Endothelial cell of umbilical vein (primary cell): ENCODE results near the gene MNS1. TPM values are rescaled to one million over a fixed set of nuclear protein-coding genes. Genes with fewer than 3 reads are reported as not detected.

Experiments
- BruUV-seq: library from RNA; stranded (reverse); fragments of 400-500 nt; replicated peaks from 2 replicates; lab custom pipeline; 2021; lab: Mats Ljungman, UMichigan
- CTCF ChIA-PET: fragments of 300-600, 350-600 bp; sonication (Branson Sonifier 250); formaldehyde crosslinking; loops from one replicate; lab custom pipeline; 2021; ENCODE audit warnings: antibody characterized with exemption, inconsistent platforms; lab: Charles Lee
- POLR2A ChIA-PET: fragments of 300-600, 350-600 bp; sonication (Branson Sonifier 250); formaldehyde crosslinking; loops from one replicate; lab custom pipeline; 2021; ENCODE audit warnings: antibody characterized with exemption, inconsistent platforms; lab: Charles Lee
- DNase-seq: peaks from one replicate; pipeline ENCODE4 v3.0.0-alpha.2; 2011; ENCODE audit warnings: low read depth, low spot score
- FAIRE-seq: peaks from 2 replicates; lab custom pipeline; 2011; peaks lifted over from hg19 to GRCh38; lab: Jason Lieb, UNC
- H2AFZ ChIP-seq: 2 replicates; pipeline ENCODE4 v1.6.0; 2012; ENCODE audit warnings: low read depth, low read length, control low read depth, inconsistent platforms
- H3K27ac ChIP-seq: 2 replicates; pipeline ENCODE4 v1.5.1; 2011; ENCODE audit warnings: low read depth, mild to moderate bottlenecking, control low read depth, low read length, moderate library complexity; ENCODE audit not compliant: insufficient read depth
- H3K27me3 ChIP-seq, 2 experiments: 2 replicates each; pipeline versions ENCODE4 v1.6.0 to v1.6.1; 2011; ENCODE audit warnings: low read length in 2 of 2, mixed read lengths in 1 of 2; ENCODE audit not compliant: control insufficient read depth in 2 of 2, insufficient read depth in 2 of 2
- H3K36me3 ChIP-seq, 2 experiments: 2 replicates in 1 of 2; 3 replicates in 1 of 2; pipeline ENCODE4 v1.5.1; 2011; ENCODE audit warnings: low read length in 2 of 2, mild to moderate bottlenecking in 1 of 2, moderate library complexity in 1 of 2; ENCODE audit not compliant: control insufficient read depth in 2 of 2, insufficient read depth in 2 of 2; ENCODE audit errors: extremely low read depth in 1 of 2
- H3K4me1 ChIP-seq: 3 replicates; pipeline ENCODE4 v1.5.1; 2011; ENCODE audit warnings: mild to moderate bottlenecking, low read length; ENCODE audit not compliant: control insufficient read depth, insufficient read depth; ENCODE audit errors: extremely low read depth
- H3K4me2 ChIP-seq: 2 replicates; pipeline ENCODE4 v1.6.1; 2011; ENCODE audit warnings: low read length, control low read depth, mixed read lengths; ENCODE audit not compliant: insufficient read depth
- H3K4me3 ChIP-seq, 3 experiments: fragments of 200-600 bp in 1 of 3; sonication (generic), shearing (Covaris generic) in 1 of 3; replicated peaks in 1 of 3; 2 replicates each; pipeline ENCODE4 v1.5.1; 2011 to 2016; ENCODE audit warnings: control low read depth in 3 of 3, low read length in 3 of 3, mild to moderate bottlenecking in 2 of 3, inconsistent platforms in 1 of 3, low read depth in 1 of 3, moderate library complexity in 1 of 3; ENCODE audit not compliant: insufficient read depth in 1 of 3
- H3K79me2 ChIP-seq: 2 replicates; pipeline ENCODE4 v1.6.0; 2012; ENCODE audit warnings: low read length, inconsistent platforms; ENCODE audit not compliant: control insufficient read depth, insufficient read depth
- H3K9ac ChIP-seq: replicated peaks from 2 replicates; pipeline ENCODE3; 2011; ENCODE audit warnings: low read length, control low read depth; ENCODE audit not compliant: insufficient read depth; ENCODE audit errors: extremely low read depth
- H3K9me1 ChIP-seq: replicated peaks from 3 replicates; pipeline ENCODE4 v1.6.0; 2011; ENCODE audit warnings: mild to moderate bottlenecking, low read length; ENCODE audit not compliant: control insufficient read depth, insufficient read depth; ENCODE audit errors: extremely low read depth
- H3K9me3 ChIP-seq: replicated peaks from 2 replicates; pipeline ENCODE4 v1.5.1; 2012; ENCODE audit warnings: low read length, inconsistent platforms; ENCODE audit not compliant: control insufficient read depth, insufficient read depth
- H4K20me1 ChIP-seq: replicated peaks from 2 replicates; pipeline ENCODE3; 2011; ENCODE audit warnings: mild to moderate bottlenecking, low read length; ENCODE audit not compliant: control insufficient read depth, insufficient read depth; ENCODE audit errors: extremely low read depth
- EZH2 ChIP-seq: IDR thresholded peaks from 2 replicates; pipeline ENCODE4 v1.6.1; 2012; ENCODE audit warnings: borderline replicate concordance, low read depth, mild to moderate bottlenecking, moderate library complexity, low read length, inconsistent platforms; ENCODE audit not compliant: severe bottlenecking
- FOS ChIP-seq: IDR thresholded peaks from 2 replicates; pipeline ENCODE4 v1.6.1; 2011; ENCODE audit warnings: mild to moderate bottlenecking, low read length, moderate library complexity, borderline replicate concordance; ENCODE audit not compliant: insufficient read depth
- GATA2 ChIP-seq: IDR thresholded peaks from 2 replicates; pipeline ENCODE4 v1.7.0; 2011; ENCODE audit warnings: low read depth, mild to moderate bottlenecking, moderate library complexity, mixed read lengths, low read length; ENCODE audit not compliant: insufficient read length, insufficient read depth
- JUN ChIP-seq: IDR thresholded peaks from 2 replicates; pipeline ENCODE4 v1.6.1; 2011; ENCODE audit warnings: borderline replicate concordance, low read depth; ENCODE audit not compliant: insufficient read length, insufficient read depth
- MYC ChIP-seq: IDR thresholded peaks from one replicate; pipeline ENCODE4 v1.6.1; 2011; ENCODE audit warnings: mild to moderate bottlenecking, low read depth, low read length
- POLR2A ChIP-seq: IDR thresholded peaks from 2 replicates; pipeline ENCODE4 v1.6.1; 2012; ENCODE audit warnings: low read depth, mild to moderate bottlenecking, control low read depth, low read length
- POLR2AphosphoS5 ChIP-seq: IDR thresholded peaks from 2 replicates; pipeline ENCODE4 v1.6.1; 2012; ENCODE audit warnings: low read depth, mild to moderate bottlenecking, control low read depth, low read length, moderate library complexity; ENCODE audit not compliant: insufficient read depth
- dilution Hi-C: fragments of 300-500 bp; cut with MboI; formaldehyde crosslinking; loops from one replicate; pipeline ENCODE4 v1.15.0; 2019; ENCODE audit warnings: low sequenced_read_pairs; ENCODE audit not compliant: extremely low pct_ligation_motif_present
- intact Hi-C: fragments of 100-400 bp; cut with micrococcal nuclease; formaldehyde crosslinking; loops from one replicate; pipeline ENCODE4 v1.10.0; 2022
- polyA plus RNA-seq, 4 experiments: library from polyadenylated mRNA; depleted of rRNA in 3 of 4; stranded (reverse) in 3 of 4; unstranded in 1 of 4; fragments of >200 nt; gene quantifications; 2 replicates each; pipeline versions ENCODE4 v1.2.1 to v1.2.3, GENCODE V29; 2011 to 2012; ENCODE audit warnings: missing spikeins in 1 of 4
- total RNA-seq: library from RNA; stranded (reverse); gene quantifications from 2 replicates; pipeline ENCODE4 v1.2.3, GENCODE V29; 2021
- TF ChIP-seq, protein P1 (sequence below), 2 donors: IDR thresholded peaks; 1 replicate in 1 of 2; 2 replicates in 1 of 2; pipeline ENCODE4 v1.5.1; 2011; ENCODE audit warnings: low read length in 2 of 2, mild to moderate bottlenecking in 2 of 2, moderate library complexity in 2 of 2, control low read depth in 1 of 2, inconsistent platforms in 1 of 2, low read depth in 1 of 2; ENCODE audit not compliant: insufficient read depth in 1 of 2; ENCODE audit errors: extremely low read depth in 1 of 2
- TF ChIP-seq, protein P2 (sequence below): IDR thresholded peaks from 2 replicates; pipeline ENCODE4 v1.6.1; 2011; ENCODE audit not compliant: insufficient read depth, insufficient read length

The MNS1 gene
- total and polyA plus RNA-seq, 2 donors (not counting 3 experiments of a cell fraction or from before 2014, with no cell fraction given) = 0.25 to 2.6 TPM

DNA sequence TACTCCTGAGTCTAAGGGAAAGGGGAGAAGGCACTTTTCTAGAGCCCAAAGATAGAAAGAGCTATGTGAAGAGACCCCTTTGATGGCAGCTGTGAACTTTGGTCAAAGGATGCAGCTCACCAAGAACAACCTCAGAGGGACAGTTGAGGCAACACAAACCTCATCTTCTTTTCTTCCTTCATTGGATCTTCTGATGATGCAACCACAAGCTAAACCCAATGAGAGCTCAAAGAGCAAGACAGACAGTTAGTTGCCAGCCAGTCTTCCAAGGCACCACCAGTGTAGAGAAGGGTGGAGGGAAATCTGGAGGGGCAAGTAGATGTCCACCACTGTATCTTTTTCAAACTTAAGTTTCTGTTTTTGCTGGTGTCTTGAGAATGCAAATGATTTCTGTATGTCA, 10.4 kb upstream of the MNS1 start:
- no peak for DNase-seq
- POLR2A ChIA-PET = no interaction called here
- no TSS peak for BruUV-seq
- TF ChIP-seq EZH2 (no peak), POLR2A (no peak), MYC (no peak), JUN (no peak), POLR2AphosphoS5 (no peak), GATA2 (no peak), FOS (no peak)
- TF ChIP-seq, protein P1, sequence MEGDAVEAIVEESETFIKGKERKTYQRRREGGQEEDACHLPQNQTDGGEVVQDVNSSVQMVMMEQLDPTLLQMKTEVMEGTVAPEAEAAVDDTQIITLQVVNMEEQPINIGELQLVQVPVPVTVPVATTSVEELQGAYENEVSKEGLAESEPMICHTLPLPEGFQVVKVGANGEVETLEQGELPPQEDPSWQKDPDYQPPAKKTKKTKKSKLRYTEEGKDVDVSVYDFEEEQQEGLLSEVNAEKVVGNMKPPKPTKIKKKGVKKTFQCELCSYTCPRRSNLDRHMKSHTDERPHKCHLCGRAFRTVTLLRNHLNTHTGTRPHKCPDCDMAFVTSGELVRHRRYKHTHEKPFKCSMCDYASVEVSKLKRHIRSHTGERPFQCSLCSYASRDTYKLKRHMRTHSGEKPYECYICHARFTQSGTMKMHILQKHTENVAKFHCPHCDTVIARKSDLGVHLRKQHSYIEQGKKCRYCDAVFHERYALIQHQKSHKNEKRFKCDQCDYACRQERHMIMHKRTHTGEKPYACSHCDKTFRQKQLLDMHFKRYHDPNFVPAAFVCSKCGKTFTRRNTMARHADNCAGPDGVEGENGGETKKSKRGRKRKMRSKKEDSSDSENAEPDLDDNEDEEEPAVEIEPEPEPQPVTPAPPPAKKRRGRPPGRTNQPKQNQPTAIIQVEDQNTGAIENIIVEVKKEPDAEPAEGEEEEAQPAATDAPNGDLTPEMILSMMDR (IDR thresholded peaks at IDR 0.05; ENCODE audit: extremely low read depth in 1 of 2, insufficient read depth in 1 of 2, low read depth in 1 of 2, low read length in 2 of 2) = no peak
- TF ChIP-seq, protein P2, sequence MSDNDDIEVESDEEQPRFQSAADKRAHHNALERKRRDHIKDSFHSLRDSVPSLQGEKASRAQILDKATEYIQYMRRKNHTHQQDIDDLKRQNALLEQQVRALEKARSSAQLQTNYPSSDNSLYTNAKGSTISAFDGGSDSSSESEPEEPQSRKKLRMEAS = no peak
- Histone ChIP-seq H3K79me2 (no peaks in the 10 kb centered on the region), H3K4me1 (no peaks in the 10 kb centered on the region), H3K9me1 (no peaks in the 10 kb centered on the region), H3K27ac (no peak overlapping the region), H2AFZ (no peak overlapping the region), H3K9me3 (no peaks in the 10 kb centered on the region), H3K4me2 (no peak overlapping the region), H3K9ac (no peak overlapping the region), H3K4me3 (no peak overlapping the region), H4K20me1 (no peaks in the 10 kb centered on the region), H3K27me3 (peaks cover 18 to 28% of the 10 kb centered on the region in 2 experiments), H3K36me3 (no peaks in the 10 kb centered on the region)
- dilution Hi-C loops (no loop called here), intact Hi-C loops (no loop called here)
- CTCF ChIA-PET = no interaction called here
- no peak for FAIRE-seq
